GM21723 (cell line): ENCODE results near the gene TEX13B.

Experiments
- ATAC-seq: cut with Tn5 transposase; IDR thresholded peaks from one replicate; pipeline ENCODE4 v1.9.1; 2021; ENCODE audit warnings: mild to moderate bottlenecking, moderate library complexity; ENCODE audit not compliant: unreplicated experiment

The TEX13B gene

GRCh38 chrX:107940095-107940494, 42.1 kb downstream of the TEX13B start:
- ATAC-seq = no peak

- ATAC-seq = no peak
Observed at GRCh38 chrX:107936434-107936730, 45.8 kb downstream of the TEX13B start.

- ATAC-seq = no peak
Observed at GRCh38 chrX:107935664-107936433, 46.3 kb downstream of the TEX13B start.

- ATAC-seq = no peak
Observed at GRCh38 chrX:107935200-107935599, 47.0 kb downstream of the TEX13B start.

- ATAC-seq = no peak
Observed at GRCh38 chrX:107934262-107934661, 47.9 kb downstream of the TEX13B start.
